PFSK-1 (cell line): ENCODE measurements around the gene WBP1. TPM values are rescaled to one million over a fixed set of nuclear protein-coding genes. Genes with fewer than 3 reads are reported as not detected.

Experiments used
- FOXP2 ChIP-seq: optimal IDR thresholded peaks from 2 replicates; pipeline ENCODE3; 2011; ENCODE audit warnings: borderline replicate concordance, control low read depth, inconsistent platforms; ENCODE audit not compliant: insufficient read depth; ENCODE audit errors: extremely low read length, extremely low read depth
- POLR2AphosphoS5 ChIP-seq: IDR thresholded peaks from 2 replicates; pipeline ENCODE4 v1.6.1; 2012; ENCODE audit warnings: low read depth, mild to moderate bottlenecking, control low read depth, low read length, moderate library complexity
- SIN3A ChIP-seq: IDR thresholded peaks from 2 replicates; pipeline ENCODE4 v1.6.1; 2012; ENCODE audit warnings: mild to moderate bottlenecking, low read length, moderate library complexity, borderline replicate concordance; ENCODE audit not compliant: insufficient read depth
- TAF1 ChIP-seq: IDR thresholded peaks from 2 replicates; pipeline ENCODE4 v1.6.1; 2012; ENCODE audit warnings: low read length, control low read depth, borderline replicate concordance; ENCODE audit not compliant: insufficient read depth
- polyA plus RNA-seq: library from polyadenylated mRNA; unstranded; fragments of >200 nt; gene quantifications from one replicate; pipeline ENCODE4 v1.2.1, GENCODE V29; 2012; ENCODE audit warnings: low read depth, missing spikeins; ENCODE audit not compliant: insufficient read length
- TF ChIP-seq, protein P1 (sequence below), 2 experiments: IDR thresholded peaks; 2 replicates each; pipeline versions ENCODE4 v1.6.1 to v1.8.0; 2011 to 2012; ENCODE audit warnings: low read depth in 2 of 2, low read length in 2 of 2, control low read depth in 1 of 2, inconsistent platforms in 1 of 2, mild to moderate bottlenecking in 1 of 2, moderate library complexity in 1 of 2; ENCODE audit not compliant: insufficient read depth in 1 of 2

The WBP1 gene
- polyA plus RNA-seq = 81.4 TPM

DNA sequence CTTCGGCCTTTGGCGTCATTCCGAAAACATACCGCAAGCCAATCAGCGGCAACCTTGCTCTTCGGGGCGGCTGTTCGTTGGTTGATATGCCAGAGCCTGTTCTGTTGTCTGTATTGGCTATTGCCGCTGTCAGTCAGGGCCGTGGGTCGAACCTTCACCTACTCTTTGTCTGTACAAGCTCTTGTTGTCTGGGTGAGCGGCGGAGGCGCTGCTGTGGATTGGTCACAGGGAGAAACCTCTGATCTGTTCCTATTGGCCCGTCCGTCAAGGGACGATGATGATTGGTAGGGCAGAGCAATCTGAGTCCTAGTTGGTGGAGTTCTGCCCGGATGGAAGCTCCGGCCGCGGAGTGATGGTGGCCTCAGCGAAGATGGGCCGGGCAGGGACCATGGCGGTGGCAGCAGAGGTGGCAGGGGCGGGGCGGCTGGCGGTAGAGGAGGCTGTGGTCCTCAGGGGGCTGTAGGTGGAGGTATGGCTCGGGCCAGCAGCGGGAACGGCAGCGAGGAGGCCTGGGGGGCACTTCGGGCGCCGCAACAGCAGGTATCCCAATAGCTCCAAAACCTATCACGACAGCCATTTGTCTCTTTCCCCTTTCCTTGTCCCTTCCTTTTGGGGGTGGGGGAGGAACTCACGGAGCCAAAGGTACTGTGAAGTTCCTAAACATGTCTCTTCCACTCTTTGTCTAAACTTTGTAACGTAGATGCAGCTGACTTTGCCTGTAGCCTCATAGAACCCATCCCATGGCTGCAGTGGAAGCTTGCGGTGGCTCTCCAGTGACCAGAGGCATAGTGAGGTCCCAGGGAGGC is at the start of gene WBP1:
TSS of gene WBP1 (plus strand) at position 307 of the 806 bp plus-strand sequence. CDS start at position 472, 165 bp downstream.
- TF ChIP-seq SIN3A (no peak), FOXP2 (no peak), POLR2AphosphoS5 (peak; percentile 36; the same call in 1 of the 2 replicates), TAF1 (peak; percentile 63; the same call in 1 of the 2 replicates)
- TF ChIP-seq, protein P1, sequence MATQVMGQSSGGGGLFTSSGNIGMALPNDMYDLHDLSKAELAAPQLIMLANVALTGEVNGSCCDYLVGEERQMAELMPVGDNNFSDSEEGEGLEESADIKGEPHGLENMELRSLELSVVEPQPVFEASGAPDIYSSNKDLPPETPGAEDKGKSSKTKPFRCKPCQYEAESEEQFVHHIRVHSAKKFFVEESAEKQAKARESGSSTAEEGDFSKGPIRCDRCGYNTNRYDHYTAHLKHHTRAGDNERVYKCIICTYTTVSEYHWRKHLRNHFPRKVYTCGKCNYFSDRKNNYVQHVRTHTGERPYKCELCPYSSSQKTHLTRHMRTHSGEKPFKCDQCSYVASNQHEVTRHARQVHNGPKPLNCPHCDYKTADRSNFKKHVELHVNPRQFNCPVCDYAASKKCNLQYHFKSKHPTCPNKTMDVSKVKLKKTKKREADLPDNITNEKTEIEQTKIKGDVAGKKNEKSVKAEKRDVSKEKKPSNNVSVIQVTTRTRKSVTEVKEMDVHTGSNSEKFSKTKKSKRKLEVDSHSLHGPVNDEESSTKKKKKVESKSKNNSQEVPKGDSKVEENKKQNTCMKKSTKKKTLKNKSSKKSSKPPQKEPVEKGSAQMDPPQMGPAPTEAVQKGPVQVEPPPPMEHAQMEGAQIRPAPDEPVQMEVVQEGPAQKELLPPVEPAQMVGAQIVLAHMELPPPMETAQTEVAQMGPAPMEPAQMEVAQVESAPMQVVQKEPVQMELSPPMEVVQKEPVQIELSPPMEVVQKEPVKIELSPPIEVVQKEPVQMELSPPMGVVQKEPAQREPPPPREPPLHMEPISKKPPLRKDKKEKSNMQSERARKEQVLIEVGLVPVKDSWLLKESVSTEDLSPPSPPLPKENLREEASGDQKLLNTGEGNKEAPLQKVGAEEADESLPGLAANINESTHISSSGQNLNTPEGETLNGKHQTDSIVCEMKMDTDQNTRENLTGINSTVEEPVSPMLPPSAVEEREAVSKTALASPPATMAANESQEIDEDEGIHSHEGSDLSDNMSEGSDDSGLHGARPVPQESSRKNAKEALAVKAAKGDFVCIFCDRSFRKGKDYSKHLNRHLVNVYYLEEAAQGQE (IDR thresholded peaks at IDR 0.05; ENCODE audit: insufficient read depth in 1 of 2, low read depth in 2 of 2, low read length in 2 of 2) = no peak

DNA sequence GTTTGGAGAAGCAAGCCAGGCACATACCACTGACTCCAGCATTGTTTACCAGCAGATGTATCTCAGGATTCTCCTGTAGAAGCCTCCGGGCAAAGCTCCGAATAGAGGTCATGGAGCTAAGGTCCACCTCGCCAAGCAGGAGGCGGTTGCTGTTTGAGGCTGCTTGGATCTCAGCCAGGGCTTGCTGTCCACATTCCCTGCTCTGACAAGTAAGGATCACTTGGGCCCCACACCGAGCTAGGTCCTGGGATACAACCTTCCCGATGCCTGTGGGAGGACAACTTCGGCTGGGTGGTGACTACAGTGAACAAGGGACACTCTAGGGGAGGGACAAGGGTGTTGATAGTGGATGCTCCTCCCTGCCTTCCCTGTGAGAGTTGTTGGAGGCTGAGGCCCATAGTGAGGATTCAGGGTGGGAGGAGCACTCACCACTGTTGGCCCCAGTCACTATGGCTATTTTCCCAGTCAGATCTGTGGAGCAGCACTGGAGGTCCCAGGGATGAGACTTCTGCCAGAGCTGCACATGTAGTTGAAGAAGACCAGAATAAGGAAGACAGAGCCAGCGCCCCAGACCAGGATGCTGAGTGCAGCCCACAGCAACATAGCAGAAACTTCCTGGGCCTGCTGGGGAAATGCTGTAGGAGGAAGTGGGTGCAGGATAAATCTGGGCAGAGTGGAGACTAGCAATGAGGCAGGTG is 45.1 kb upstream of the WBP1 start:
- no peak for TF ChIP-seq POLR2AphosphoS5
- TF ChIP-seq, protein P1 (IDR thresholded peaks at IDR 0.05; ENCODE audit: insufficient read depth in 1 of 2, low read depth in 2 of 2, low read length in 2 of 2) = no peak
- no peak for TF ChIP-seq FOXP2
- TF ChIP-seq TAF1 = no peak
- no peak for TF ChIP-seq SIN3A

DNA sequence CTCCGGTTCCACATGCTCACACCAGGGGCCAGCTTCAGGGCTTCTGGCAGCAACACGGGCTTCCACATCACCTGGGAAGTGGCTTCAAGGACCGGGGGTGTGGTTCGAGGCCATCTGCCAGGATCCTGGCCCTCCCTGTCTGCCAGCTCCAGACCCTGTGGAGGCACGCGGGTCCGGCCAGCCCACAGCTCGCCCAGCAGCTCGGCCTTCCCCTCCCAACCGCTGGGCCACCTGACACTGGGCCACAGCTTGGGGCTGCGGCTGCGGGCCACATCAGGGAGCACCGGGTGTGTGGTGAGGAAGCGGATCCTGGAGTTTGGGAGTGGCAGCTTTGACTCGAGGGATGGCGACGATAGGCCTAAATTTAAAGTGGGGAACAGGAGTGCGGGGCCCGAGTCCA is 43.8 kb upstream of the WBP1 start:
- TF ChIP-seq POLR2AphosphoS5 (no peak), FOXP2 (no peak), SIN3A (no peak), TAF1 (no peak)
- TF ChIP-seq, protein P1 (IDR thresholded peaks at IDR 0.05; ENCODE audit: insufficient read depth in 1 of 2, low read depth in 2 of 2, low read length in 2 of 2) = no peak

DNA sequence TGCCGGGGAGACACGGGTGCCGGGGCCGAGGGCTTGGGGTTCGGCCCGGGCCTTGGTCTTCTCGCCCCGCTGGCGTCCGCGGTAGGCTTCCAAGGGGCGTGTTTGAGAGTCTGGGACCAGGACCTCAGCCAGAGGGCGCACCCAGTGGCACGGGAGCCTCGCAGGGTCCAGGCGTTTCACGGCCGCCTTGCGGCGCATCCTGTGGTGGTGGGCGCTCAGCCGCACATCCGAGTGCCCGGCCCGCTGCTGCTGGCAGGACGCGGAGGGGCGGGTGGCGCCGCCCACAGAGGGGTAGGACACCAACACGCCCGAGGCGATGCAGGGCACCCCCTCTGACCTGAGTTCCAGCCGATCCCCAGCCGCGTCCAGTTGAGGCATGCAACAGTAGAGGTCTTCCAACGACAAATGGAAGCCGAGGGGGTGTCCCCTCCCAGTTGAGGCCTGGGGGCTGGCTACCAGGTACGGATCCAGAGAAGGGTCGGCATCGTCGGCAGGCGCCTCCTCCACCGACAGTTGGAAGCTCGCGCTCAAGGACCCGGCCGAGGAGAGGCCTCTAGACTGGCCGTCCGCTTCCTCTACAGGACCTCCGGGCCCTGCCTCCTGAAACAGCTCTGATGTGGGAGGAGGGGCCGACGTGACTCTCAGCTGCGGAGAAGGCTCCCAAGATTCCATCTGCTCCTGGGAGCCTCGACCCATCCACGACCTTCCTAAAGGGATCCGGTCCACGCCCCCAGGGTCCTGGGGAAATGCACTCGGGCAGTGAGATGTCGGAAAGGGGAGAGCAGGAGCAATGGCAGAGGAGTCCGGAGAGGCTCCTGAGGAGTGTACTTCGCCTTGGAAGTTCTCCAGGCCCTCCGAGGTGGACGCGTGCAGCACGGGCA is 43.1 kb upstream of the WBP1 start:
- TF ChIP-seq POLR2AphosphoS5 = no peak
- TF ChIP-seq TAF1 = no peak
- no peak for TF ChIP-seq FOXP2

DNA sequence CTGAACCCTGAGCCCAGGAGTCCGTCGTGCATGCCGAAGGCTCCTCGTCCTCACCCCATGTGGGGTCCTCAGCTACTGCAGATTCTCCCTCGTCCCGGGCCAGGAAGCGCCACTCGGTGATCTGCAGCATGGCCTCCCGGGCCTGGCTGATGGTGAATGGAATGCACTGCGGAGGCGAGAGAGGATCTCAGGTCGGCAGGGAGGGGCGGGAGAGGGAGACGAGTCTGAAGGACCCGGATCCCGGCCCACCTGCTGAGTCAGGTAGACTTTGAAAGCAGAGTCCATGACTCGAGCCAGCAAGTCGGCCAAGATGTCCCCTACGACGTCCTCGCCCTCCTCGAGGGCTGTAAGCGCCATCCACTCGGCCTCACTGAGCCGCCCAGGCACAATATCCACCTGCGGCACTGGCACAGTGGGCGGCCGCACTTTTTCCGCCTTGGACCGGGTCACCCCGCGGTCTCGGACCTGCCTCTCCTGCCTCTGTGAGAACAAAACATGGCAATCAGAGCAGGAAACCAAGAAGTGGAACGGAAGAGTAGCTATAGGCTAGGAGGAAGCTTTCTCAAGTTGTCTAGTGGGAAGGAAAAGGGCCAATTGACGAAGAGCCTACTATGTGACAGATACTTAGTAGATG is 42.4 kb upstream of the WBP1 start:
- TF ChIP-seq FOXP2 (no peak), SIN3A (no peak), TAF1 (no peak)
